Renal cortical epithelial cell (primary cell): Measurements from ENCODE around the gene SNAPIN. TPM values are rescaled to one million over a fixed set of nuclear protein-coding genes. Genes with fewer than 3 reads are reported as not detected.

Experiments used
- DNase-seq: peaks from one replicate; pipeline ENCODE4 v3.0.0-alpha.2; 2011; ENCODE audit warnings: low read depth
- total RNA-seq: library from RNA; depleted of rRNA; stranded (reverse); fragments of >200 nt; gene quantifications from 2 replicates; pipeline ENCODE4 v1.2.3, GENCODE V29; 2014

Gene SNAPIN
- total RNA-seq, 1 donor from 2014 or later = 51.7 TPM

- no peak for DNase-seq
Observed at GRCh38 chr1:153678519-153679336, 20.2 kb downstream of the SNAPIN start, which contains the start of gene NPR1. Gene NPR1 (plus strand): TSS chr1:153678688. CDS start chr1:153679109, 421 bp downstream.

- no peak for DNase-seq
Observed at GRCh38 chr1:153679337-153680119, 21.0 kb downstream of the SNAPIN start.

GRCh38 chr1:153680120-153680403, 21.6 kb downstream of the SNAPIN start:
- no peak for DNase-seq

GRCh38 chr1:153682730-153683129, 24.2 kb downstream of the SNAPIN start:
- no peak for DNase-seq

- no peak for DNase-seq
Observed at GRCh38 chr1:153683854-153684253, 25.4 kb downstream of the SNAPIN start.

- DNase-seq = no peak
Observed at GRCh38 chr1:153684892-153685291, 26.4 kb downstream of the SNAPIN start.

- no peak for DNase-seq
Observed at GRCh38 chr1:153685544-153686340, 27.2 kb downstream of the SNAPIN start.

GRCh38 chr1:153687346-153688125, 29.0 kb downstream of the SNAPIN start:
- no peak for DNase-seq

- DNase-seq = no peak
Observed at GRCh38 chr1:153688276-153688675, 29.8 kb downstream of the SNAPIN start.

GRCh38 chr1:153688736-153689328, 30.3 kb downstream of the SNAPIN start:
- no peak for DNase-seq

GRCh38 chr1:153693466-153693865, 35.0 kb downstream of the SNAPIN start:
- DNase-seq = no peak

- peak; percentile 34 for DNase-seq
Observed at GRCh38 chr1:153696741-153697140, 38.2 kb downstream of the SNAPIN start.

GRCh38 chr1:153697191-153698019, 38.9 kb downstream of the SNAPIN start:
- peak; percentile 74 for DNase-seq

- no peak for DNase-seq
Observed at GRCh38 chr1:153698020-153698922, 39.8 kb downstream of the SNAPIN start.

- peak; percentile 53 for DNase-seq
Observed at GRCh38 chr1:153698923-153699714, 40.6 kb downstream of the SNAPIN start.

- no peak for DNase-seq
Observed at GRCh38 chr1:153699768-153700167, 41.3 kb downstream of the SNAPIN start.

- DNase-seq = no peak
Observed at GRCh38 chr1:153705484-153705883, 47.0 kb downstream of the SNAPIN start.

- DNase-seq = no peak
Observed at GRCh38 chr1:153711026-153711425, 52.5 kb downstream of the SNAPIN start.
